SK-N-SH treated with all-trans-retinoic acid at 6 μM for 48 hours (cell line): ENCODE data around the gene PMM1.

ENCODE experiments used
- ESRRG ChIP-seq: fragments of 250-450 bp; sonication (Bioruptor Pico); IDR thresholded peaks from 2 replicates; pipeline ENCODE4 v1.6.1; 2021; ENCODE audit warnings: mild to moderate bottlenecking
- ISL1 ChIP-seq: fragments of 250-450 bp; sonication (Bioruptor Pico); IDR thresholded peaks from 2 replicates; pipeline ENCODE4 v2.1.2; 2022; ENCODE audit warnings: mild to moderate bottlenecking, moderate library complexity
- PATZ1 ChIP-seq: fragments of 250-450 bp; sonication (Bioruptor Pico); IDR thresholded peaks from 2 replicates; pipeline ENCODE4 v1.8.0; 2020; ENCODE audit warnings: mild to moderate bottlenecking, moderate library complexity, borderline replicate concordance
- SNAI2 ChIP-seq: fragments of 250-450 bp; sonication (Bioruptor Pico); IDR thresholded peaks from 2 replicates; pipeline ENCODE4 v1.5.0; 2020; ENCODE audit warnings: mild to moderate bottlenecking, moderate library complexity
- TCF4 ChIP-seq: fragments of 250-450 bp; sonication (Bioruptor Pico); IDR thresholded peaks from 2 replicates; pipeline ENCODE4 v1.8.0; 2021; ENCODE audit warnings: mild to moderate bottlenecking, moderate library complexity, borderline replicate concordance
- TOX ChIP-seq: fragments of 250-450 bp; sonication (Bioruptor Pico); IDR thresholded peaks from 2 replicates; pipeline ENCODE4 v1.8.0; 2021; ENCODE audit warnings: mild to moderate bottlenecking, moderate library complexity, borderline replicate concordance
- TSHZ2 ChIP-seq: fragments of 250-450 bp; sonication (Bioruptor Pico); IDR thresholded peaks from 2 replicates; pipeline ENCODE4 v1.5.0; 2020; ENCODE audit warnings: mild to moderate bottlenecking, moderate library complexity
- ZC3H10 ChIP-seq: fragments of 250-450 bp; sonication (Bioruptor Pico); IDR thresholded peaks from 2 replicates; pipeline ENCODE4 v1.5.1; 2021; ENCODE audit warnings: mild to moderate bottlenecking, moderate library complexity

PMM1 gene

GRCh38 chr22:41528132-41528766 lies 61.4 kb downstream of the PMM1 start (continued):
- no peak for TF ChIP-seq PATZ1 (CRISPR knock-in tag)
- TF ChIP-seq SNAI2 (CRISPR knock-in tag): no peak
- no peak for TF ChIP-seq ESRRG
- no peak for TF ChIP-seq TSHZ2 (CRISPR knock-in tag)
- TF ChIP-seq TCF4: no peak
- no peak for TF ChIP-seq ZC3H10 (CRISPR knock-in tag)
- no peak for TF ChIP-seq TOX (CRISPR knock-in tag)
- no peak for TF ChIP-seq ISL1
